Activated CD4-positive, alpha-beta T cell treated with anti-CD3 and anti-CD28 coated beads, Interleukin-2, amount 50 U/mL, for 16 hours (primary cell): ENCODE measurements around the gene RPS21.
"Not testable (repeated sequence)": the region's sequence is repeated elsewhere in the genome, so short reads cannot be mapped to it uniquely, and the experiment has no call there.

ENCODE experiments used
- DNase-seq: peaks from one replicate; pipeline ENCODE4 v3.0.0-alpha.2; 2020

The RPS21 gene

DNA sequence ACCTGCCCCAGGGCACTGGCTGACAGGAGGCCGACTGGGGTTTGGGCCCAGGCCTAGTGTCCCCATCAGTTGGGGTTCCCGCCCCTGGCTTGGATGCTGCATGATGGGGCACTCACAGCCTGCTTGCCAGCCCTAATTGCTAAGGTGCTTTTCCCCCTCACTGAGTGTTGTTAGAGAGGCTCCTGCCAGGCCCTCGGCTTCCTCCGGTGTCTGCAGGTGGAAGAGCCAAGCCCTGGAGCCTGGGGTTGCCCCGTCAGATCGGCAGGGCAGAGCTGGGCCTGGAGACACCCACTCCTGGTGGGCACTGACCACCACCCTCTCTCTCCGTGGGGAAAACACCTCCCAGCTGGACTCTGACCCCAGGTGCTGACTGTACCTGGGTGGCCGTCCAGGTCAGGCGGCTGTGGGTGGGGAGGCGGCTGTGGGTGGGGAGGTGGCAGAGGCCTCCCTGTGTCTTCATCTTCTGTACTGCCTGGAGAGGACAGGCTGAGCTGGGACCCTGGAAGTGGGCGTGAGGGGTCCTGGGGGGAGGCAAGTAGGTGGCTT is 26.2 kb downstream of the RPS21 start:
- DNase-seq = no peak

DNA sequence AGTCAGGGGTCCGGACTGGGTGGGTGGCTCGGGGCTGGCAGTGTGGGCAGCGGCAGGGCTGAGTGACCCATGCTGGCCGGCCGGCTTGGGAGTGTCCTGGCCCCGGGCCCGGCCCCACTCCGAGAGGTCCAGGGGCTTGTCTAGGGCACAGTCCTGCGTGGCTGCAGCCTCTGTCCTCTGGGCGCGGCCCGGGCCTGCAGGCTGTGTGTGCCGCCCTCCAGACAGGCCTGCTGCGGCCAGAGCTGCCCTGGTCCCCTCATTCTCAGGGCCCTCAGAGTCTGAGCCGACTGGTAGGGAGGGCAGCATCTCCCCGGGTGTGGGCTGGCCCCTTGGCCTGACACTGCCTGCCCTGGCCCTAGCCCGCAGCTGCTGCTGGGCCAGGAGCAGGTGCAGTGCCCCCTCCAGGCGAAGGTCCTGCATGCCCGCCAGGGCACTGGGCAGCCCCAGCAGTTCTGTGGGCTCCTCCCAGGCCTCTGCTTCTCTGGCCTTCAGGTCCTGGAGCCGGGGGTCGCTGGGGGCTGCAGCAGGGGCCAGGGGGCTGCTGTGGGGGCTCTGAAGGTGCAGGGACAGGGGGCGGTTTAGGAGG is 27.1 kb downstream of the RPS21 start:
- no peak for DNase-seq

DNA sequence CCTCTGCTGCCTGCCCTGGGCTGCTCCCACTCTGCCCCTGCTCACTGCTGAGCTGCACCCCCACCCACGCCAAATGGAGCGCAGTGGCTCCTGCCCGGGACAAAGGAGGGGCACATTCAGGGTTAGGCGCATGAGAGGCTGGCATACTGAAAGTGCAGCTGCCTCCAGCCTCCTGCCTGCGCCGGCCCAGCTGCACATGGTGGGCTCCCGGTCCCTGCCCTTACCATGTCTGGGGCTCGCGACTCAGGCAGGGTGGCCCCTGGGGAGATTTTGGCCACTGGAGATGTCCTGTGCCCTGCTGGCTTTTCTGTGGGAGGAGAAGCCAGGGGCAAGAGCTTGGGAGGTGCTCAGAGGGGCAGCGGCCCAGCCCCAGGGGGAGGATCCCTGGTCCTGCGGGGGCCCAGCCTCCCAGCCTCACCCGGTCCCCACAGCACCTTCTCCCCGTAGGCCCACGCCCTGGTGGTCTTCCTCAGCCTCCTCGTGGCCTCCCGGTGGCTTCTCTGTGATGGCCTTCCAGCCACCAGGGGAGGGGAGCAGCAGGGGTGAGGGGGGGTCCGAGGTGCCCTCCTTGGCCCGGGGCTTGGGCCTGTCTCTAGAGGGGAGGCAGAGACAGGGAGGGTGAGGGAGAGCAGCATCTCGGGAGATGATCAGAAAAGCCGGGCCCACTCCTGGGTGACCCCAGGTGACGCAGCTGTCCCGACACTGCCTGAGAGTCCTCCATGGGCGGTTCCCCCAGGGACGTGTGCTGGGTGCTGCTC is 28.6 kb downstream of the RPS21 start:
- DNase-seq = no peak

DNA sequence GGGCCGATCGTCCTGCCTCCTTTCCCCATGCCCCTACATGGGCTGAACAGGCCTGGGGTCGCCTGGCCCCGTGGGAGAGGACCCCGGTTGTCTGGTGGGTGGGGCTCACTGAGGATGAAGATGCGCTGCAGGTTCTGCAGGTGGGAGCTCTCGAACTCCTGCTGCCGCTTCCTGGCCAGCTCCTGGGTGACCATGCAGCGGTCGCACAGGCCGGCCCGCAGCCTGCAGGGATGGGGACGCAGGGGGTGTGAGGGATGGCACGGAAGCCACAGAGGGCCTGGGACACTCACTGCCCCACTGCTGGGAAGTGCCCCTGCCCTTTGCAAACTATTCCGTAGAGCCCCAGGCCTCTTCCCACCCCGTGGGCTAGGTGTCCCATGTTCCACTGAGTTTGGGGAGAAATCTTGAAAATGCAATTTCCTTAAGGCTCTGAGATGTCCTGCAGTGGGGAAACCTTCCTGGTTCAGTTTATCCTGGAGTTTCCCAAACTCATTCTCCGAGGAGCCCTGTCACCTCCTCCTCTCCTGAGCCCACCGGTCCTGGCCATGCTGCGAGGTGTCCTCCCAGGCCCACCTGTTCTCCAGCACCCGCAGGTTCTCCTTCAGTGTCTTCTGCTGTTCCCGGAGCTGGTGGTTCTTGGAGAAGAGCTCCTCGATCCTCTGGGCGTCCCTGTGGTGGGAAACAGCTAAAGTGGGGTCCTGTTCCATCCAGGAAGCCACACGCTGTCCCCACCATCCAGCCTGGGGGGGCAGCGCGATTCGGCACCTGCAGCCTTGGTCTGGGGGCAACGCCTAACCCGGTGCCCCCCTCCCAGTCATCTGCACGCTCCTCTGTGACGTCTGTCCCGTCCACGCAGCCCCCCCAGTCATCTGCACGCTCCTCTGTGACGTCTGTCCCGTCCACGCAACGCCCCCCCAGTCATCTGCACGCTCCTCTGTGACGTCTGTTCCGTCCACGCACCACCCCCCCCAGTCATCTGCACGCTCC is 30.0 kb downstream of the RPS21 start:
- no peak for DNase-seq

DNA sequence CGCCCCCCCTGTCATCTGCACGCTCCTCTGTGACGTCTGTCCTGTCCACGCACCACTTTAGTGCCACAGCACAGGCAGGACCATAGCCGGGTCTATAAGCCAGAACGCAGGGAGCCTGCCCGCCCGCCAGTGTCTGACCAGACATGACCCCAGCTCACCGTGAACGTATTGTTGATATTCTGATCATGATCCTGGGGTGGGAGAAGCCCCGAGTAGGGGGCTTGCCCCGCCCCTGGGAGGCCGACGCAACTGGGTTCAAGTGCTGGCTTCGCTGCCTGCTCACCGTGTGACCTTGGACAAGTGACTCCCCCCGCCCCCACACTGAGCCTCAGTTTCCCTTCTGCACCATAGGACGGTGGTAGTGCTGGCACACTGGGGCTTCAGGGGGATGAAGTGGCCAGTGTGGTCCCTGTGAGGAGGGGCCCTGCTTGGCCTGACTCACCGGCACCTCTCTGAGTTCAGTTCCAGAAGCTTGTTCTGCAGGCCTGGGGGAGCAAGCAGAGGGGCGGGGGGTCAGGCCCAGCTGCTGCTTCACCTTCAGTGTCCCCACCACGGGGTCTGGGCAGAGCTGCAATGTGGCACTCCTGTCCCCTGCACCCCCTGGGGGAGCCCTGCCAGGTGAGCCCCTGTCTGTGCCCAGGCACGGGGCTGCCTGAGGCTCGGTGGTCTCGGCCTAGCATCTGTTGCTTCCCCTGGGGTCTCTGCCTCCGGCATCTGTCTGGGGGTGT is 31.2 kb downstream of the RPS21 start:
- DNase-seq = no peak

DNA sequence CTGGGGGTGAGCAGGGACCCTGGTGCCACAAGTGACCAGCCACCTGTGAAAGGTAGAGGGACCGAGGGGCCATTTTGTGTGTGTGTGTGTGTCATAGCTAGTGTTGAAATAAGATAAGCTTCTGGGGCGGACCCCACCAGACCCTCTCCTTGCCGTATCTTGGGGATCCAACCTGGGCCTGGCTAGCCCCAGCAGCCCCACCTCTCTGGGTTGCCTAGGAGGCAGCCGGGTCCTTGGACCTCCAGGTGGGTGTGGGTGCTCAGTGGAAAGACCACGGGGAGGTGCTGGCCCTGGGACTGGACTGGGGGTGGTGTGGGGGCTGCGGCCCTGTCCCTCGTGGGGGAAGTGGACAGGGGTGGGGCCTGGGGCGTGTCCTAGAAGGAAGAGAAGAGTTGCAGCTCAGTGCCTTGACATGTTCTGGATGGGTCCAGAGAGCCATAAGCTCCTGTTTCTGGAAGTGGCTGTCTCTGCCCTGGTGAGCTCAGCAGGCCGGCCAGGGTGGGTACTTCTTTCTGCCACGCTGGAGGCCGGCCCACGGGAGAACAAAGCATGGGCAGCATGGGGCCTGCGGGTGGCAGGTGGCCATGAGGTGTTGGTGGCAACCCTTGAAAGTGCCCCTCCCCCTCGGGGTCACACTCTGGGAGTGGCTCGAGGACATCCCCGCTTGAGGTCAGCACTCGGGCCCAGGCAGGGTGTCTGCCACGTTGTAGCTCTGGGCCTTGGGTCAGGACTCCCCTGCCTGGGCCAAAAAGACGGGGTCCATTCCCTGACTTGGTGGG is 32.0 kb downstream of the RPS21 start:
- no peak for DNase-seq

DNA sequence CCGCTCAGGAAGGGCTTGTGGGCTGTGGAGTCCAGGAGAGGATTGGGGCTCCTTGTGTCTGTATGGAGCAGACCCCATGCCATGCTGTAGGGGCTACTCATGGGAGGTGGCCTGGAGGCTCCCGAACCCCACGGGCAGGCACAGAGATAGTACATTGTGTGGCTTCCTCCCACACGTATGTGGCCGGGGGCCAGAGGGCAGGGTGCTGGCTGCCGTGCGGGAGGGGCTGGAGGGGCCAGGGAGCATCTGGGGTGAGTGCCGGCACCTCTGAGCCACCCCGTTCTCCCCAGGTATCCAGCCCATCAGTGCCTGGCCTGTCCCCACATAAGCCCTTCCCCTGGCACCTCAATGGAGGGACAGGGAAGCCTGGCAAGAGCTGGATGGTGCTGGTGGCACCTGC is 32.9 kb downstream of the RPS21 start:
- no peak for DNase-seq

DNA sequence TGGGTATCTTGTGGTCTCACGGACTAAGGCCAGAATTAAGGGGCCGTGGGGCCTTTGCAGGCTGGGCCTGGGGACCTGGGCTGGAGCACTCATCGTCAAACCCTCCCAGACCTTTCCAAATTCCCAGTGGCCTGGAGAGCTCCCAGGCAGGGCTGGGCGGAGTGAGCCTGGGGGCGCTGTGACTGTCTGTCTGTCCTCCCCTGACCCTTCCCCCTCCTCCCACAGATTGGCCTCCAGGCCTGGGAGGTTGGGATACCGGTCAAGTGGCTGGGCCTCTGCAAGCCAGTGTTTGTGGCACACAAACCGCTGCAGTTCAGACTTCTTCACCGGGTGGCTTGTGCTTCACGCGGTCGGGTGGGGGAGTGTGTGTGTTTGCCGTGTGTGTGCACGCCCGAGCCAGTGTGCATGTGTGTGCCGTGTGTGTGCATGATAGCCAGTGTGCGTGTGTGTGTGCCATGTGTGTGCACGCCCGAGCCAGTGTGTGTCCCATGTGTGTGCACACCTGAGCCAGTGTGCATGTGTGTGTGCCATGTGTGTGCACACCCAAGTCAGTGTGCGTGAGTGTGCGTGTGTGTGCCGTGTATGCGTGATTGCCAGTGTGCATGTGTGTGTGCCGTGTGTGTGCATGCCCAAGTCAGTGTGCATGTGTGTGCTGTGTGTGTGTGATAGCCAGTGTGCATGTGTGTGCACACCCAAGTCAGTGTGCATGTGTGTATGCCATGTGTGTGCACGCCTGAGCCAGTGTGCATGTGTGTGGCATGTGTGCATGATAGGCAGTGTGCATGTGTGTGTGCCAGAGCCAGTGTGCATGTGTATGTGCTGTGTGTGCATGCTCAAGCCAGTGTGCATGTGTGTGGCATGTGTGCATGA is 34.2 kb downstream of the RPS21 start:
- no peak for DNase-seq

DNA sequence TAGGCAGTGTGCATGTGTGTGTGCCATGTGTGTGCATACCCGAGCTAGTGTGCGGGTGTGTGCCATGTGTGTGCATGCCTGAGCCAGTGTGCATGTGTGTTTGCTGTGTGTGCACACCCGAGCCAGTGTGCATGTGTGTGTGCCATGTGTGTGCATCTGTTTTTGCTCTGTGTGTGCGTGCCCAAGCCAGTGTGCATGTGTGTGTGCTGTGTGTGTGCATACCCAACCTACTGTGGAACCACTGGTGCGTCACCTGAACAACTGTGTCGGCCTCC is 34.8 kb downstream of the RPS21 start:
- DNase-seq = no peak

DNA sequence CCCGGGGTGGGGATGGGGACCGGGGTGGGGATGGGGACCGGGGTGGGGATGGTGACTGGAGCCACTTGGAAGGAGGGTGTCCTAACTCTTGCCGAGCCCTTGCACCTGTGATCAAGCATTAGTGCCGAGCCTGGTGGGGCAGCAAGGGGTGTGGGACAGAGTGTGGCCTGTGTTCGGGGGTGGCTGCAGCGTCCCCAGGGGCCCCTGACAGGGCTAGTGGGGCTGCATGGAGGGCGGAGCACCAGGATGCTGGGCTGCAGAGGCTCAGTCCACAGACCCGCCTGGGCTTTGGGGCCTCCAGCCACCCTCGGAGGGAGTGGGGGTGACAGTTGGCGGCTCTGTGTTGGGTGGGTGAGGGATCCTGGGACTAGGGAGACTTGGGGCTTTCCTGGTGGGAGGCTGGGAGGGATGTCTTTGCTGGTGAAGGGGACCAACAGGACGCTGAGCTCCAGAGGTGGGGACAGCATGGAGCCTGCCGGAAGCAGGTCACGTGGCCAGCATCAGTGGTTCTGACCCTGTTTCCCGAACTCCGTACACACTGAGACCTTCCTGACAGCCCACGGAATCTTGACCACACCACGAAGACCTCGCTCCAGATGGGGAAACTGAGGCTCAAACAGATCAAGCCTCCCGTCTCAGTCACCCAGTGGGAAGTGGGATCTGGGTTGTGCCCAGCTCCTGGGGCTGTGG is 35.9 kb downstream of the RPS21 start:
- no peak for DNase-seq

DNA sequence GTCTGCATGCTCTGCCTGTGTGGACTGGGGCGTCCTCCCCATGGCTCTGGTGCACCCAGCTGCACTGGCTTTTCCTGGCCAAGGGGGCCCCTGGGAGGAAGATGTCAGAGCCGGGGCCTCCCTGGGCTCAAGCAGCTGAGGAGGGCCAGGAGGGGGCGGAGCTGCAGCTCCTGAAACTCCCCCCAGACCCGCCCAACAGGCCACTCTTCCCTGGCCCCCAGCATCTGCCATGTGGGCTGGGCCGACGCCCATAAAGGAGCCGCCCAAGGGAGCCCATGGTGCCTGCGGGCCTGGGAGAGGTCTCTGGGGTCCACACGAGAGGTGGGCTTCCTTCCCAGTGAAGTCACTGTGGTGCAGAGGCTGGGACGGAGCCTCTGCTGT is 36.4 kb downstream of the RPS21 start:
- DNase-seq = no peak

DNA sequence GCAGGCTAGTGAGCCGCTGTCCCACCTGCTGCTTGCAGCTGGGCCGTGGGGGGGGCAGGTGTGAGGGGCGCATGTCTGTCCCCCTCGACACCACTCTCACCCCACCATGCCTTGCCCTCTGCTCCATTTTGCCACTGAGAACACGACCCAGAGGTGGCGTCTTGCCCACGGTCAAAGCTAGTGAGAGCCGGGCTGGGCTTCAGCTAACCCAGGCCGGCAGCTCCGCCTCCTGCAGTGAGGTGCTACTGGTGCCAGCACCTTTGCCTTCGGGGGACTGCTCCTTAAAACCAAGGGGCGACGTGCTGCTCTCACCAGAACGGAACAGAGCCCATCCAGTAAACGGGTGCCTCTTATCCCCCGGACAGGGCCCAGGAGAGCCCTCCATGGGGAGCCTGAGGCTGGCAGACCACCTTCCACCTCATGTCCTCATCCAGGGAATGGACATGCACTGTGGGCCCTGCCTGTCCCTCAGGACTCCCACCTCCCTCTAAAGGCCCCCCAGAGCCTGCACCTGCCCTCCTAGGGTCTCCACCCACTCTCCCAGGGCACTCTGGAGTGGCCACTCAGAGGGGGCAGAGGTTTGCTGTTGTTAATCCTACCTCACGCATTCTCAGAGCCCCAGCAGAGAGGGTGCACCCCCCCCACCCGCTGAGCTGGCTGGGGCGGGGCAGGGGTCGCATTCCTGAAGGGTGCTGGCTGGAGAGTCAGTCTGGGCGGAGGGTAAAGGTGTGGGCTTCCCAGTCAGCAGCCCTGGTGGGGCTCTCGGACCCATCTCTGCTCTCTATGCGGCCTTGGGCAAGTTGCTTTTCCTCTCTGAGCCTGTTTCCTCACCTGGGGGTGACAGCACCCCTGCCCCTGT is 37.6 kb downstream of the RPS21 start:
- no peak for DNase-seq

DNA sequence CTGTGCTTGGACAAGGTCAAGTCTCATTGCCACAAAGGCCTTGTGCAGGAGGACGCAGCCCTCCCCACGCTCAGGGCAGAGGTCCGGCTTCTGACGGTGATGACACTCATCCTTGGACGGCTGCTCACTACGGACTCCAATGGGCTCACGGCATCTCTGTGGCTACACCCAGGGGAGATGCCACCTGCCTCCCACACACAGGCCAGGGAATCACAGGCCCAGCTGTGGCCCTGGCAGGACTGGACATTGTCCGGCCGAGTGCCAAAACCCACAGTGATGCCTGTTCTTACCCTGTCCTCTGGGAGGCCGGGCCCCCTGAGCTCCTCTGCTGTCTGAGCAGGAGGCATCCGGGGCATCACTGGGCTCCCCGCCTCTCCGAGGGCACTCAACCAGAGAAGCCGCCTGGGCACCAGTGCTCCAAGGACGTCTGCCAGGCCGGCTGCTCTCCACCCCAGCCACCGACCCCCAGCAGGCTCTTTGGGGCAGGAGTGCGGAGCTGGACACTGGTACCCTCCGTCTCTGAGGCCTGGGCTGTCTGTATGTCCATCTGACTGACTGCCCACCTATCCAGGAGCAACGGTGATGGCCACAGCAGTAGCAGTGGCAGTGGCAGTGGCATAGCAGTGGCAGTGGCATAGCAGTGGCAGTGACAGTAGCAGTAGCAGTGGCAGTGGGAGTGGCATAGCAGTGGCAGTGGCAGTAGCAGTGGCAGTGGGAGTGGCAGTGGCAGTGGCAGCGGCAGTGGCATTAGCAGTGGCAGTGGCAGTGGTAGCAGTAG is 38.6 kb downstream of the RPS21 start:
- no peak for DNase-seq

DNA sequence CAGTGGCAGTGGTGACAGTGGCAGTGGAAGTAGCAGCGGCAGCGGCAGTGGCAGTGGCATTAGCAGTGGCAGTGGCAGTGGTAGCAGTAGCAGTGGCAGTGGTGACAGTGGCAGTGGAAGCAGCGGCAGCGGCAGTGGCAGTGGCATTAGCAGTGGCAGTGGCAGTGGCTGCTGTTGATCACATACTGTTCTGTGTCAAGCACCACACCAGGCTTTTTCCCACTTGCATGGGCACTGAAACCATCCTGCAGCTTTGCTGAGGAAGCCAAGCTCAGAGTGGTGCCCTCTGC is 39.1 kb downstream of the RPS21 start:
- DNase-seq = not testable (repeated sequence)

DNA sequence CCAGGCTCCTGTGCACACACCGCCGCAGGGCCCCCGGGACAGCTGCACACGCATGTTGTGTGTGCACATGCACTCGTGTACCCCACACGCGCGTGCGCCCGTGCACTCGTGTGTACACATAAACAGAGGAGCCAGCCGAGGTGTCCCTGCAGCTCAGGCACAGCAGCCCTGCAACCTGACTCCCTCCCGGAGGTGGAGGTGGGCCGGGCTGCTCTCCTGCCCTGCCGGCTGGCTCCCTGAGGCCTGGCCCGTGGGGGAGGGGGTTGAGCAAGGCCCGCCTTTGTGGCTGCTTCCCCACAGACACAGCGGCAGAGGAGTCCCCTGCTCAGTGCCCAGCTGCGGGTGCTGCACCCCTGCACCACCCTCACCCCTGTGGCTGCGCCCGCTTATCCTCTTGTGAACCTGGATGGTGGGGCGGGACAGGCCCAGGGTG is 39.8 kb downstream of the RPS21 start:
- no peak for DNase-seq

DNA sequence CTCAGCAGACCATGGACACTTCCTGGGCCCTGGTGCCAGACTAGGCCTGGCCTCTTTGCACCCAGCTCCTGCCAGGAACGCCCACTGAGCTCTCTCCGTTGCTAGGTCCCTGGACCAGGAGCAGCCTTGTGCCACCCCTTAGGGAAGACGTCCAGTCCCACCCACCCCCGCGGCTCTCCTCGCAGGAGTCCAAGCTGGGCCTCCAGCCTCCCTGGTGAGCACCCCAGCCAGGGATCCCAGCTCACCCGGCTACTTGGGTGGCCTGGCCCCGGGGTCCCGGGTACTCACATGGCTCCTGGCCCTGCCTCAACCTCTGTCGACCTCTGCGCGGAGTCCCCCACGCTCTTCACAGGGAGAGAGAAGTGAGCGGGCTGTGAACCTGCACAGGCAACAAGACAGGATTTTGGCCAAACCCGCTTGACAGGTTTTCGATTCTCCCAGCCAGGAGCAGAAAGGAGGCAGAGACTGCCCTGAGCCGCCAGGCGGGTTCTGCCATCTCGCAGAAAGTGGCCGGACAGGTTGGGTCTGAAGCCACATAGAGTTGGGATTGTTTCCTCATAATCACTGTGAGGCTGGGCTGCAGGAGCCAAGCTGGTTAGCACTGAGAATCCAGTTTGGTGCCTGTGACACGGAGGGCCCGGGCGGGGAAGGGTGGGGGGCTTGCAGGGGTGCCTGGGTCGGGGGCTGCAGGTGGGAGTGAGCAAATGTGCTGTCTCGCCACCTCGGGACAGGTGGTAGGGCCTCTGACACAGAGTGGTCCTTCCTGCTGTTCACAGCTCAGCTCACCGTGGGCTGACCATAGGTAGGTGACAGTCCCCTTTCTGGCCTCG is 40.5 kb downstream of the RPS21 start, which contains the start of gene RBBP8NL:
TSS of gene RBBP8NL (minus strand) at position 368 of the 830 bp plus-strand sequence. CDS start 7,892 bp downstream, outside the sequence.
- no peak for DNase-seq

DNA sequence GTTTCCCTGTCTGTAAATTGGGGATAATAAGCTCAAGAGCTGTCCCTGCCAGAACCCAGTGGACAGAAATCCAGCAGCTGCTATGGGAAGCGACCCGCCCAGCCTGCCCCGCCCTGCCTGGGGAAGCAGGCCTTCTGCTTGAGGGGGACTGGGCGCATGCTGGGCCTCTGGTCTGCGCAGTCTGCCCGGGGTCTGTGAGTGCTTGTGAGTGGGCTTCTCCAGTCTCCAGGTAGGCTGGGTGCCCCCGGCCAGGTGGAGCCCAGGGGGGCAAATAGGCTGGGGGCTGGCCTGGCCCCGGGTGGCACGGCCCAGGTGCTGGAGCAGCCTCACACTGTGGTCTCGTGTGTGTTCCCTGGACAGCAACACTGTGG is 41.1 kb downstream of the RPS21 start:
- DNase-seq = no peak
